Nephron progenitor cell (in vitro differentiated cells): ENCODE results near the gene C1QTNF1.

Source experiments
- DNase-seq: peaks from one replicate; pipeline ENCODE4 v3.0.0; 2021
- H3K27ac Mint-ChIP-seq: 2 replicates; pipeline ENCODE4 v1.8.0; 2021; ENCODE audit warnings: mild to moderate bottlenecking, moderate library complexity, mixed read lengths
- H3K27me3 Mint-ChIP-seq: 2 replicates; pipeline ENCODE4 v1.8.0; 2021; ENCODE audit warnings: mild to moderate bottlenecking, low read depth, mixed read lengths; ENCODE audit not compliant: poor library complexity
- H3K36me3 Mint-ChIP-seq: 2 replicates; pipeline ENCODE4 v1.8.0; 2021; ENCODE audit warnings: low read depth, mixed read lengths
- H3K4me1 Mint-ChIP-seq: 2 replicates; pipeline ENCODE4 v1.8.0; 2021; ENCODE audit warnings: mixed read lengths
- H3K4me3 Mint-ChIP-seq: 2 replicates; pipeline ENCODE4 v1.8.0; 2021; ENCODE audit warnings: mild to moderate bottlenecking, moderate library complexity, mixed read lengths
- H3K9me3 Mint-ChIP-seq: 2 replicates; pipeline ENCODE4 v1.8.0; 2021; ENCODE audit warnings: mild to moderate bottlenecking, moderate library complexity, mixed read lengths
- CTCF ChIP-seq: fragments of 200-600 bp; sonication (generic); IDR thresholded peaks from 2 replicates; pipeline ENCODE4 v1.5.0; 2021; ENCODE audit warnings: antibody characterized with exemption

C1QTNF1 gene

GRCh38 chr17:79031996-79032875, 8.3 kb downstream of the C1QTNF1 start:
- Mint-ChIP-seq H3K36me3 (no peaks in the 10 kb centered on the region), H3K27ac (peak overlapping the region; percentile 13), H3K9me3 (no peaks in the 10 kb centered on the region), H3K27me3 (peaks cover 70% of the 10 kb centered on the region), H3K4me3 (no peak overlapping the region), H3K4me1 (peaks cover 10% of the 10 kb centered on the region)
- no peak for TF ChIP-seq CTCF
- no peak for DNase-seq

GRCh38 chr17:79033046-79033616, 9.2 kb downstream of the C1QTNF1 start:
- H3K27ac Mint-ChIP-seq, result no peak overlapping the region
- no peak for DNase-seq
- peaks cover 6% of the 10 kb centered on the region for H3K4me1 Mint-ChIP-seq
- H3K4me3 Mint-ChIP-seq, result no peak overlapping the region
- H3K27me3 Mint-ChIP-seq, result peaks cover 61% of the 10 kb centered on the region
- no peaks in the 10 kb centered on the region for H3K9me3 Mint-ChIP-seq
- no peak for TF ChIP-seq CTCF
- no peaks in the 10 kb centered on the region for H3K36me3 Mint-ChIP-seq

- Mint-ChIP-seq H3K4me1 (peaks cover 6% of the 10 kb centered on the region), H3K27ac (no peak overlapping the region), H3K4me3 (no peak overlapping the region), H3K27me3 (peaks cover 53% of the 10 kb centered on the region), H3K9me3 (no peaks in the 10 kb centered on the region), H3K36me3 (no peaks in the 10 kb centered on the region)
- TF ChIP-seq CTCF, result no peak
- no peak for DNase-seq
Measured at GRCh38 chr17:79033741-79034501, 10.0 kb downstream of the C1QTNF1 start.

- Mint-ChIP-seq H3K4me1 (peaks cover 6% of the 10 kb centered on the region), H3K4me3 (no peak overlapping the region), H3K27ac (no peak overlapping the region), H3K9me3 (no peaks in the 10 kb centered on the region), H3K36me3 (no peaks in the 10 kb centered on the region), H3K27me3 (peaks cover 42% of the 10 kb centered on the region)
- no peak for TF ChIP-seq CTCF
- no peak for DNase-seq
Measured at GRCh38 chr17:79034931-79035485, 11.0 kb downstream of the C1QTNF1 start.

- peaks cover 6% of the 10 kb centered on the region for H3K4me1 Mint-ChIP-seq
- DNase-seq, result no peak
- TF ChIP-seq CTCF, result no peak
- H3K9me3 Mint-ChIP-seq, result no peaks in the 10 kb centered on the region
- H3K27ac Mint-ChIP-seq, result no peak overlapping the region
- no peak overlapping the region for H3K4me3 Mint-ChIP-seq
- no peaks in the 10 kb centered on the region for H3K36me3 Mint-ChIP-seq
- H3K27me3 Mint-ChIP-seq, result peaks cover 39% of the 10 kb centered on the region
Measured at GRCh38 chr17:79035686-79036085, 11.7 kb downstream of the C1QTNF1 start.
